GM10847 (cell line): Measurements from ENCODE around the gene GCLM.

Experiments used
- POLR2A ChIP-seq: IDR thresholded peaks from 2 replicates; pipeline ENCODE4 v1.6.1; 2011; ENCODE audit not compliant: insufficient read length; ENCODE audit errors: extremely low read depth

The GCLM gene

GRCh38 chr1:93904228-93904627, 5.0 kb downstream of the GCLM start:
- TF ChIP-seq POLR2A, result no peak

- no peak for TF ChIP-seq POLR2A
These were observed 8.3 kb downstream of the GCLM start for GRCh38 chr1:93900723-93901504.

- TF ChIP-seq POLR2A, result no peak
These were observed 9.6 kb downstream of the GCLM start for GRCh38 chr1:93899543-93900207.

GRCh38 chr1:93888900-93889299, 20.3 kb downstream of the GCLM start:
- no peak for TF ChIP-seq POLR2A

GRCh38 chr1:93882269-93882668, 27.0 kb downstream of the GCLM start:
- no peak for TF ChIP-seq POLR2A

GRCh38 chr1:93880731-93881130, 28.5 kb downstream of the GCLM start:
- TF ChIP-seq POLR2A, result no peak

- peak; percentile 83 for TF ChIP-seq POLR2A
These were observed 30.2 kb downstream of the GCLM start, which contains the start of gene DNTTIP2 for GRCh38 chr1:93878889-93879586. Gene DNTTIP2, minus strand, starts transcription at chr1:93879206. Its CDS starts 58 bp downstream, at chr1:93879148.

- no peak for TF ChIP-seq POLR2A
These were observed 30.7 kb downstream of the GCLM start for GRCh38 chr1:93878501-93878888.

- TF ChIP-seq POLR2A, result no peak
These were observed 31.7 kb downstream of the GCLM start for GRCh38 chr1:93877529-93877928.

- TF ChIP-seq POLR2A, result no peak
These were observed 33.0 kb downstream of the GCLM start for GRCh38 chr1:93876244-93876643.

- TF ChIP-seq POLR2A, result no peak
These were observed 35.1 kb downstream of the GCLM start for GRCh38 chr1:93874025-93874651.

- TF ChIP-seq POLR2A, result no peak
These were observed 37.9 kb downstream of the GCLM start for GRCh38 chr1:93871366-93871765.

- TF ChIP-seq POLR2A, result no peak
These were observed 39.6 kb downstream of the GCLM start for GRCh38 chr1:93869653-93870052.

GRCh38 chr1:93865253-93865652, 44.0 kb downstream of the GCLM start:
- no peak for TF ChIP-seq POLR2A

GRCh38 chr1:93864175-93864574, 45.1 kb downstream of the GCLM start:
- TF ChIP-seq POLR2A, result no peak

GRCh38 chr1:93853940-93854339, 55.3 kb downstream of the GCLM start:
- TF ChIP-seq POLR2A, result no peak

GRCh38 chr1:93851878-93852277, 57.4 kb downstream of the GCLM start:
- TF ChIP-seq POLR2A, result no peak
